IPS DF 4.7 (cell line): ENCODE measurements around the gene EIF3F.
"Not testable (repeated sequence)": the region's sequence is repeated elsewhere in the genome, so short reads cannot be mapped to it uniquely, and the experiment has no call there.

Experiments used
- DNase-seq: peaks from one replicate; pipeline ENCODE4 v3.0.0-alpha.2; 2013; ENCODE audit warnings: low spot score; ENCODE audit errors: extremely low read depth

The EIF3F gene

GRCh38 chr11:7987560-7987883 lies 385 bp downstream of the EIF3F start:
- DNase-seq = not testable (repeated sequence)

- no peak for DNase-seq
Observed at GRCh38 chr11:7994581-7995278, 7.6 kb downstream of the EIF3F start.

- DNase-seq = no peak
Observed at GRCh38 chr11:7999795-8000194, 12.7 kb downstream of the EIF3F start.

GRCh38 chr11:8000390-8000789 lies 13.3 kb downstream of the EIF3F start:
- DNase-seq = no peak

- no peak for DNase-seq
Observed at GRCh38 chr11:8002676-8003075, 15.5 kb downstream of the EIF3F start.

- no peak for DNase-seq
Observed at GRCh38 chr11:8003187-8003586, 16.1 kb downstream of the EIF3F start.

GRCh38 chr11:8004008-8004407 lies 16.9 kb downstream of the EIF3F start:
- no peak for DNase-seq

GRCh38 chr11:8005556-8005955 lies 18.4 kb downstream of the EIF3F start:
- no peak for DNase-seq

GRCh38 chr11:8006349-8006977 lies 19.3 kb downstream of the EIF3F start:
- DNase-seq = peak; percentile 41

GRCh38 chr11:8008212-8008611 lies 21.1 kb downstream of the EIF3F start:
- DNase-seq = no peak

- no peak for DNase-seq
Observed at GRCh38 chr11:8009856-8010255, 22.7 kb downstream of the EIF3F start.

GRCh38 chr11:8011371-8011770 lies 24.2 kb downstream of the EIF3F start:
- no peak for DNase-seq

- no peak for DNase-seq
Observed at GRCh38 chr11:8011981-8012444, 24.9 kb downstream of the EIF3F start.

- no peak for DNase-seq
Observed at GRCh38 chr11:8013833-8014232, 26.7 kb downstream of the EIF3F start.

- DNase-seq = no peak
Observed at GRCh38 chr11:8015753-8016239, 28.7 kb downstream of the EIF3F start.

- peak; percentile 38 for DNase-seq
Observed at GRCh38 chr11:8016440-8016839, 29.3 kb downstream of the EIF3F start.

- no peak for DNase-seq
Observed at GRCh38 chr11:8017071-8017470, 29.9 kb downstream of the EIF3F start.

GRCh38 chr11:8017894-8018483 lies 30.9 kb downstream of the EIF3F start:
- no peak for DNase-seq

- peak; percentile 30 for DNase-seq
Observed at GRCh38 chr11:8018484-8019313, 31.6 kb downstream of the EIF3F start.

- DNase-seq = no peak
Observed at GRCh38 chr11:8019314-8020243, 32.4 kb downstream of the EIF3F start.

- no peak for DNase-seq
Observed at GRCh38 chr11:8020244-8020597, 33.1 kb downstream of the EIF3F start.
